ENCODE measurements around the gene PRKN.
"Not testable (repeated sequence)": the region's sequence is repeated elsewhere in the genome, so short reads cannot be mapped to it uniquely, and the experiment has no call there.

Gene PRKN

GRCh38 chr6:161336479-161336878 lies 1391.1 kb downstream of the PRKN start:
- no peak overlapping the region for H3K27ac ChIP-seq
- TF ChIP-seq CTCF (conservative IDR thresholded peaks at IDR 0.05; ENCODE audit: low read depth, low read length): no peak
- no peak overlapping the region for H3K4me2 ChIP-seq
- H3K4me1 ChIP-seq (ENCODE audit: low read depth, poor library complexity, severe bottlenecking): no peaks in the 10 kb centered on the region
- no peaks in the 10 kb centered on the region for H3K27me3 ChIP-seq (ENCODE audit: insufficient read depth, low read depth)
- no peaks in the 10 kb centered on the region for H3K79me2 ChIP-seq (ENCODE audit: insufficient read depth, low read depth)
- no peaks in the 10 kb centered on the region for H3K36me3 ChIP-seq (ENCODE audit: insufficient read depth)
- H3K9ac ChIP-seq: no peak overlapping the region
- H4K20me1 ChIP-seq (ENCODE audit: insufficient read depth): no peaks in the 10 kb centered on the region
- H3K4me3 ChIP-seq (IDR thresholded peaks at IDR 0.05; ENCODE audit: insufficient read depth, low read depth, low read length): no peak overlapping the region
- H2AFZ ChIP-seq (ENCODE audit: low read depth): no peak overlapping the region

GRCh38 chr6:161333410-161333809 lies 1394.2 kb downstream of the PRKN start:
- no peaks in the 10 kb centered on the region for H3K79me2 ChIP-seq (ENCODE audit: insufficient read depth, low read depth)
- no peak for TF ChIP-seq CTCF (conservative IDR thresholded peaks at IDR 0.05; ENCODE audit: low read depth, low read length)

GRCh38 chr6:161331402-161332081 lies 1396.0 kb downstream of the PRKN start:
- H3K36me3 ChIP-seq (ENCODE audit: insufficient read depth); H3K27ac ChIP-seq; H3K4me1 ChIP-seq (ENCODE audit: low read depth, poor library complexity, severe bottlenecking); H3K4me3 ChIP-seq (IDR thresholded peaks at IDR 0.05; ENCODE audit: insufficient read depth, low read depth, low read length); H3K4me2 ChIP-seq; H3K9ac ChIP-seq; H3K27me3 ChIP-seq (ENCODE audit: insufficient read depth, low read depth); H4K20me1 ChIP-seq (ENCODE audit: insufficient read depth); H2AFZ ChIP-seq (ENCODE audit: low read depth); H3K79me2 ChIP-seq (ENCODE audit: insufficient read depth, low read depth): not testable (repeated sequence)

More at GRCh38 chr6:161333410-161333809, 1394.2 kb downstream of the PRKN start:
- H3K36me3 ChIP-seq (ENCODE audit: insufficient read depth): no peaks in the 10 kb centered on the region
- no peaks in the 10 kb centered on the region for H4K20me1 ChIP-seq (ENCODE audit: insufficient read depth)
- H3K4me1 ChIP-seq (ENCODE audit: low read depth, poor library complexity, severe bottlenecking): no peaks in the 10 kb centered on the region
- H3K9ac ChIP-seq: no peak overlapping the region
- no peak overlapping the region for H3K4me2 ChIP-seq
- no peaks in the 10 kb centered on the region for H3K27me3 ChIP-seq (ENCODE audit: insufficient read depth, low read depth)
- no peak overlapping the region for H3K4me3 ChIP-seq (IDR thresholded peaks at IDR 0.05; ENCODE audit: insufficient read depth, low read depth, low read length)
- no peak overlapping the region for H2AFZ ChIP-seq (ENCODE audit: low read depth)
- no peak overlapping the region for H3K27ac ChIP-seq

- Histone ChIP-seq H3K36me3 (ENCODE audit: insufficient read depth) (no peaks in the 10 kb centered on the region), H3K9ac (no peak overlapping the region), H3K27me3 (ENCODE audit: insufficient read depth, low read depth) (no peaks in the 10 kb centered on the region)
These were observed 1400.1 kb downstream of the PRKN start for GRCh38 chr6:161327360-161327953.

More at GRCh38 chr6:161327360-161327953, 1400.1 kb downstream of the PRKN start:
- Histone ChIP-seq H3K4me2 (no peak overlapping the region), H2AFZ (ENCODE audit: low read depth) (no peak overlapping the region), H3K4me3 (IDR thresholded peaks at IDR 0.05; ENCODE audit: insufficient read depth, low read depth, low read length) (no peak overlapping the region), H4K20me1 (ENCODE audit: insufficient read depth) (no peaks in the 10 kb centered on the region), H3K4me1 (ENCODE audit: low read depth, poor library complexity, severe bottlenecking) (no peaks in the 10 kb centered on the region), H3K79me2 (ENCODE audit: insufficient read depth, low read depth) (no peaks in the 10 kb centered on the region), H3K27ac (no peak overlapping the region)
- no peak for TF ChIP-seq CTCF (conservative IDR thresholded peaks at IDR 0.05; ENCODE audit: low read depth, low read length)
